MM.1S (cell line): ENCODE results near the gene EPB41L2.

Experiments used
- DNase-seq: peaks from one replicate; pipeline ENCODE4 v3.0.0-alpha.2; 2015
- H2AFZ ChIP-seq: fragments of 300-600 bp; sonication (generic); 2 replicates; pipeline ENCODE4 v1.6.0; 2016; ENCODE audit warnings: antibody characterized with exemption, low read length
- H3F3A ChIP-seq: fragments of 300-600 bp; sonication (generic); 2 replicates; pipeline ENCODE4 v1.6.1; 2016; ENCODE audit warnings: mild to moderate bottlenecking, antibody characterized with exemption, low read length, moderate library complexity, mixed read lengths; ENCODE audit not compliant: insufficient read depth
- H3K27ac ChIP-seq: fragments of 300-600 bp; sonication (generic); 2 replicates; pipeline ENCODE4 v1.5.1; 2016; ENCODE audit warnings: mild to moderate bottlenecking, low read length
- H3K27me3 ChIP-seq: fragments of 300-600 bp; sonication (generic); replicated peaks from 2 replicates; pipeline ENCODE4 v1.6.0; 2016; ENCODE audit warnings: low read length; ENCODE audit not compliant: insufficient read depth
- H3K36me3 ChIP-seq: fragments of 300-600 bp; sonication (generic); replicated peaks from 2 replicates; pipeline ENCODE4 v1.6.1; 2016; ENCODE audit warnings: mild to moderate bottlenecking, low read length, mixed read lengths; ENCODE audit not compliant: insufficient read depth
- H3K4me1 ChIP-seq: fragments of 300-600 bp; sonication (generic); 2 replicates; pipeline ENCODE4 v1.6.1; 2016; ENCODE audit warnings: low read length, mixed read lengths
- H3K4me2 ChIP-seq: fragments of 300-600 bp; sonication (generic); 2 replicates; pipeline ENCODE4 v1.6.0; 2016; ENCODE audit warnings: low read depth, low read length
- H3K4me3 ChIP-seq: fragments of 300-600 bp; sonication (generic); 2 replicates; pipeline ENCODE4 v1.5.1; 2016; ENCODE audit warnings: low read length, mixed read lengths
- H3K79me2 ChIP-seq: fragments of 300-600 bp; sonication (generic); 2 replicates; pipeline ENCODE4 v1.6.1; 2016; ENCODE audit warnings: mixed run types, low read length, mixed read lengths
- H3K9ac ChIP-seq: fragments of 300-600 bp; sonication (generic); 2 replicates; pipeline ENCODE4 v1.6.1; 2016; ENCODE audit warnings: low read length, mixed read lengths
- H3K9me2 ChIP-seq: fragments of 300-600 bp; sonication (generic); replicated peaks from 2 replicates; pipeline ENCODE4 v1.6.1; 2016; ENCODE audit warnings: mild to moderate bottlenecking, low read length, mixed read lengths; ENCODE audit not compliant: insufficient read depth
- H3K9me3 ChIP-seq: fragments of 300-600 bp; sonication (generic); replicated peaks from 2 replicates; pipeline ENCODE4 v1.6.1; 2016; ENCODE audit warnings: mild to moderate bottlenecking, low read length, mixed read lengths; ENCODE audit not compliant: insufficient read depth
- H4K20me1 ChIP-seq: fragments of 300-600 bp; sonication (generic); 2 replicates; pipeline ENCODE4 v1.6.1; 2016; ENCODE audit warnings: mild to moderate bottlenecking, low read length, moderate library complexity, mixed read lengths; ENCODE audit not compliant: insufficient read depth
- EZH2 ChIP-seq: fragments of 300-600 bp; sonication (generic); optimal IDR thresholded peaks from 2 replicates; pipeline ENCODE3; 2017; ENCODE audit warnings: low read depth, mild to moderate bottlenecking, antibody characterized with exemption, low read length, mixed read lengths
- EZH2phosphoT487 ChIP-seq: fragments of 300-600 bp; sonication (generic); IDR thresholded peaks from 2 replicates; pipeline ENCODE4 v1.6.1; 2018; ENCODE audit warnings: antibody characterized with exemption, low read length
- TF ChIP-seq, protein P1 (sequence below): fragments of 300-600 bp; sonication (generic); IDR thresholded peaks from 2 replicates; pipeline ENCODE4 v1.5.1; 2016; ENCODE audit warnings: antibody characterized with exemption, low read length, mixed read lengths

EPB41L2 gene

DNA sequence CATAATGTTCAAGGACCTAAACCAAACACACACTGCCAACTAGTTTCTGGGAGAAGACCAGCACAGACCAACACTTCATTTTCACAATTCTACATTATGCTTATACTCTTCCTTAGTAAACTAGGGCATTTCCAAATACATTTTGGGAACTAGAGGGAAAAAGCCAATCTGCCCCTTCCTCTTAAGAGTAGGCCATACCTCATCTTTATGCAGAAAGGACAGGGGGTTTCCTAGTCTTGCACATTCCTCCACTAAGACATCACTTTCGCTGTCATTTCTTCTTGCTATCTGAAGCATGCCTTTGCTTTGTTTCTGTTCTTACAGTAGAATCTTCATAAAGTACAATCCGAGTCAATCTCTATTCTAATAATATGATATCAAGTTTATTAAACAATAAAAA lies 130.1 kb downstream of the EPB41L2 start:
- no peak overlapping the region for H3K4me2 ChIP-seq
- H3K27ac ChIP-seq = no peak overlapping the region
- TF ChIP-seq, protein P1, sequence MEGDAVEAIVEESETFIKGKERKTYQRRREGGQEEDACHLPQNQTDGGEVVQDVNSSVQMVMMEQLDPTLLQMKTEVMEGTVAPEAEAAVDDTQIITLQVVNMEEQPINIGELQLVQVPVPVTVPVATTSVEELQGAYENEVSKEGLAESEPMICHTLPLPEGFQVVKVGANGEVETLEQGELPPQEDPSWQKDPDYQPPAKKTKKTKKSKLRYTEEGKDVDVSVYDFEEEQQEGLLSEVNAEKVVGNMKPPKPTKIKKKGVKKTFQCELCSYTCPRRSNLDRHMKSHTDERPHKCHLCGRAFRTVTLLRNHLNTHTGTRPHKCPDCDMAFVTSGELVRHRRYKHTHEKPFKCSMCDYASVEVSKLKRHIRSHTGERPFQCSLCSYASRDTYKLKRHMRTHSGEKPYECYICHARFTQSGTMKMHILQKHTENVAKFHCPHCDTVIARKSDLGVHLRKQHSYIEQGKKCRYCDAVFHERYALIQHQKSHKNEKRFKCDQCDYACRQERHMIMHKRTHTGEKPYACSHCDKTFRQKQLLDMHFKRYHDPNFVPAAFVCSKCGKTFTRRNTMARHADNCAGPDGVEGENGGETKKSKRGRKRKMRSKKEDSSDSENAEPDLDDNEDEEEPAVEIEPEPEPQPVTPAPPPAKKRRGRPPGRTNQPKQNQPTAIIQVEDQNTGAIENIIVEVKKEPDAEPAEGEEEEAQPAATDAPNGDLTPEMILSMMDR = no peak
- TF ChIP-seq EZH2 (no peak), EZH2phosphoT487 (no peak)
- no peaks in the 10 kb centered on the region for H3K36me3 ChIP-seq
- no peaks in the 10 kb centered on the region for H3K9me3 ChIP-seq
- no peaks in the 10 kb centered on the region for H3K9me2 ChIP-seq
- no peak overlapping the region for H3K4me3 ChIP-seq
- no peaks in the 10 kb centered on the region for H3K4me1 ChIP-seq
- DNase-seq = no peak
- H4K20me1 ChIP-seq = no peaks in the 10 kb centered on the region
- H2AFZ ChIP-seq = no peak overlapping the region
- no peaks in the 10 kb centered on the region for H3K27me3 ChIP-seq
- no peak overlapping the region for H3K9ac ChIP-seq
- H3F3A ChIP-seq = no peaks in the 10 kb centered on the region
- H3K79me2 ChIP-seq = no peaks in the 10 kb centered on the region

DNA sequence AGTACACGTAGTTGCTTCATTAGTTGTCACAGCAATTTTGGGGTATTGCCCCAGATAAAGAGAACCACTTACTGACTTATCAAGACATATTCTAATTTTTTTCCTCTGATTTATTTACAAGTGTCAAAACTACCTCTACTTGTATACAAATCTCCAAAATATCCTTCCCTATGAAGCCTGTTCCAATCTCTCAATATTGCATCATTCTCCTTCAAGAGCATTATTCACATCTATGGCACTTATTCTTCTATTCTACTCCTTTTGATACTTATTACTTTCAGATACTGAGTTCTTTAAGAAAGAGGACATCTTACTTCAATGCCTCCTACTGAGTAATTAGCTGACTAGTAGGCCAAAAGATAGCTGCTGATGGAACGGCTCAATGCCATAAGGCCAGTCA lies 130.6 kb downstream of the EPB41L2 start:
- H3F3A ChIP-seq = no peaks in the 10 kb centered on the region
- H3K4me2 ChIP-seq = no peak overlapping the region
- H3K9ac ChIP-seq = no peak overlapping the region
- no peak for TF ChIP-seq EZH2phosphoT487
- TF ChIP-seq, protein P1 = no peak
- TF ChIP-seq EZH2 = no peak
- no peak for DNase-seq
- H3K27ac ChIP-seq = no peak overlapping the region
- H3K4me3 ChIP-seq = no peak overlapping the region
- H3K79me2 ChIP-seq = no peaks in the 10 kb centered on the region
- H3K9me3 ChIP-seq = no peaks in the 10 kb centered on the region
- no peaks in the 10 kb centered on the region for H3K4me1 ChIP-seq
- H3K27me3 ChIP-seq = no peaks in the 10 kb centered on the region
- H3K36me3 ChIP-seq = no peaks in the 10 kb centered on the region
- no peak overlapping the region for H2AFZ ChIP-seq
- H4K20me1 ChIP-seq = no peaks in the 10 kb centered on the region
- no peaks in the 10 kb centered on the region for H3K9me2 ChIP-seq

DNA sequence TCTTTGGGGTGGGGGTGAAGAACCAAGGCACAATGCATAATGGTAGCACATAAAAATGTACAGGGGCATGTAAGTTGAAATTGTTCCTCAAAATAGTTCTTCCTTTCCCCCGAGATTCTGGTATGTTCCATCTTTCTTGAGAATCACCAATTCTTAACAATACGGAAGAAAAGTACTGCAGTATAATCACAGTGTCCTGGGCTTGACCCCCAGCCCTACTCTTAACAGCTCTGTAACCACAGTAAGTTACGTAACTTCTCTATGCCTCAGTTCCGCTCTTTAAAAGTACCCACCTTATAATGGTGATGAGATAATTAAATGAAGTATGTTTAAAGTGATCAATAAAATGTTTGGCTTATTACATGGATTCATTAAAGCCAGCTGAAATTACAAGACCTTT lies 131.4 kb downstream of the EPB41L2 start:
- no peak for DNase-seq
- no peak overlapping the region for H3K4me3 ChIP-seq

More for the DNA sequence above, 131.4 kb downstream of the EPB41L2 start:
- TF ChIP-seq EZH2 (no peak), EZH2phosphoT487 (no peak)
- TF ChIP-seq, protein P1 = no peak
- no peaks in the 10 kb centered on the region for H3F3A ChIP-seq
- no peak overlapping the region for H3K4me2 ChIP-seq
- no peak overlapping the region for H3K27ac ChIP-seq
- H3K27me3 ChIP-seq = no peaks in the 10 kb centered on the region
- no peaks in the 10 kb centered on the region for H3K79me2 ChIP-seq
- no peaks in the 10 kb centered on the region for H3K9me2 ChIP-seq
- no peaks in the 10 kb centered on the region for H4K20me1 ChIP-seq
- H3K9ac ChIP-seq = no peak overlapping the region
- H3K4me1 ChIP-seq = no peaks in the 10 kb centered on the region
- H2AFZ ChIP-seq = no peak overlapping the region
- H3K36me3 ChIP-seq = no peaks in the 10 kb centered on the region
- no peaks in the 10 kb centered on the region for H3K9me3 ChIP-seq
